Small intestine (tissue), 7 donors: ENCODE data around the gene TUBA8. TPM values are rescaled to one million over a fixed set of nuclear protein-coding genes. Genes with fewer than 3 reads are reported as not detected.
A peak's percentile ranks its signal among the peaks of the same experiment; 100 is the strongest.

ENCODE experiments used
- DNase-seq, 2 donors: peaks; one replicate each; pipeline versions ENCODE4 v3.0.0 to v3.0.0-alpha.2; 2013
- FAIRE-seq: peaks from 2 replicates; lab custom pipeline; 2012; peaks lifted over from hg19 to GRCh38; lab: Jason Lieb, UNC
- H3K27ac ChIP-seq, 3 donors: one replicate each; pipeline ENCODE4 v1.5.1; 2013; ENCODE audit warnings: low read length in 2 of 3, mild to moderate bottlenecking in 2 of 3, control low read depth in 1 of 3, inconsistent platforms in 1 of 3, low read depth in 1 of 3, moderate library complexity in 1 of 3
- H3K27me3 ChIP-seq, 3 donors: one replicate each; pipeline ENCODE4 v1.6.1; 2013; ENCODE audit warnings: low read length in 3 of 3, inconsistent platforms in 1 of 3; ENCODE audit not compliant: control insufficient read depth in 3 of 3, insufficient read depth in 3 of 3
- H3K36me3 ChIP-seq, 3 donors: one replicate each; pipeline ENCODE4 v1.6.1; 2013; ENCODE audit warnings: low read length in 3 of 3, inconsistent platforms in 1 of 3, low read depth in 1 of 3, mild to moderate bottlenecking in 1 of 3, moderate library complexity in 1 of 3; ENCODE audit not compliant: control insufficient read depth in 3 of 3, insufficient read depth in 2 of 3
- H3K4me1 ChIP-seq, 3 donors: one replicate each; pipeline ENCODE4 v1.6.1; 2013; ENCODE audit warnings: low read length in 2 of 3, inconsistent platforms in 1 of 3, low read depth in 1 of 3, mild to moderate bottlenecking in 1 of 3, moderate library complexity in 1 of 3; ENCODE audit not compliant: control insufficient read depth in 3 of 3, insufficient read depth in 2 of 3
- H3K4me3 ChIP-seq, 3 donors: one replicate each; pipeline ENCODE4 v1.5.1; 2013; ENCODE audit warnings: low read length in 3 of 3, control low read depth in 1 of 3, inconsistent platforms in 1 of 3, low read depth in 1 of 3, mild to moderate bottlenecking in 1 of 3, moderate library complexity in 1 of 3
- H3K9me3 ChIP-seq, 2 donors: one replicate each; pipeline ENCODE4 v1.6.1; 2013; ENCODE audit warnings: low read depth in 1 of 2, low read length in 1 of 2; ENCODE audit not compliant: control insufficient read depth in 2 of 2, insufficient read depth in 1 of 2
- WGBS, 3 donors: extraction: QIAGEN DNeasy Blood & Tissue Kit; methylation state at CpG; one replicate each; pipeline ENCODE4 v1.1.7; 2013; 5-methylcytosine and 5-hydroxymethylcytosine counted together
- polyA plus RNA-seq, 4 donors: library from polyadenylated mRNA; stranded (reverse) in 3 of 4; unstranded in 1 of 4; fragments of 200-250 nt in 3 of 4; fragments of 120-200 nt in 1 of 4; gene quantifications; one replicate each; pipeline versions ENCODE4 v1.2.1 to v1.2.3, GENCODE V29; 2013
- donor health status: healthy with polysubstance abuse.
- donor health status: control.
- donor health status: control.
- donor health status: Bipolar disorder and iron deficiency.
- donor health status: healthy.

TUBA8 gene
- polyA plus RNA-seq, 4 donors, result 1.6 to 5.8 (median 4.5) TPM

GRCh38 chr22:18091916-18092526, 18.6 kb upstream of the TUBA8 start:
- no peaks in the 10 kb centered on the region for H3K9me3 ChIP-seq
- H3K4me1 ChIP-seq, result peaks cover 7 to 40% (median 8%) of the 10 kb centered on the region in 3 donors
- H3K27me3 ChIP-seq, result no peaks in the 10 kb centered on the region
- WGBS, 3 donors, result 6 to 25% (median 18%) methylated on average over 20 to 22 of the region's 22 CpGs
- DNase-seq (peak; percentile 94 to 95), FAIRE-seq (no peak)
- H3K4me3 ChIP-seq, result peak overlapping the region in 1 of 3 donors; percentile 10
- H3K27ac ChIP-seq, result peak overlapping the region; percentile 85 to 97 (median 96)
- H3K36me3 ChIP-seq, result peaks cover 0 to 49% (median 3%) of the 10 kb centered on the region in 3 donors

- Histone ChIP-seq H3K36me3 (peaks cover 0 to 37% (median 3%) of the 10 kb centered on the region in 3 donors), H3K9me3 (no peaks in the 10 kb centered on the region), H3K4me3 (no peak overlapping the region), H3K27ac (no peak overlapping the region), H3K27me3 (no peaks in the 10 kb centered on the region), H3K4me1 (peaks cover 7 to 27% (median 8%) of the 10 kb centered on the region in 3 donors)
- FAIRE-seq (no peak), DNase-seq (no peak)
- WGBS, 3 donors, result 94 to 96% (median 96%) methylated on average over 6 of the region's 6 CpGs
Measured at GRCh38 chr22:18093661-18094060, 16.9 kb upstream of the TUBA8 start.

GRCh38 chr22:18095101-18095805, 15.4 kb upstream of the TUBA8 start:
- 61 to 72% (median 71%) methylated on average over 8 of the region's 8 CpGs for WGBS, 3 donors
- Histone ChIP-seq H3K27me3 (no peaks in the 10 kb centered on the region), H3K9me3 (no peaks in the 10 kb centered on the region), H3K4me1 (peaks cover 5 to 21% (median 8%) of the 10 kb centered on the region in 3 donors), H3K27ac (peak overlapping the region in 2 of 3 donors; percentile 34 to 38), H3K36me3 (peaks cover 2 to 22% (median 2%) of the 10 kb centered on the region in 3 donors), H3K4me3 (no peak overlapping the region)
- no peak for FAIRE-seq
- peak in 1 of 2 donors; percentile 74 for DNase-seq

- no peak overlapping the region for H3K4me3 ChIP-seq
- peaks cover 0 to 16% (median 4%) of the 10 kb centered on the region in 3 donors for H3K36me3 ChIP-seq
- no peak overlapping the region for H3K27ac ChIP-seq
- no peaks in the 10 kb centered on the region for H3K9me3 ChIP-seq
- H3K4me1 ChIP-seq, result peaks cover 5 to 12% (median 5%) of the 10 kb centered on the region in 3 donors
- H3K27me3 ChIP-seq, result no peaks in the 10 kb centered on the region
- DNase-seq (no peak), FAIRE-seq (no peak)
- WGBS, 3 donors, result 50 to 88% (median 78%) methylated on average over 3 of the region's 3 CpGs
Measured at GRCh38 chr22:18096823-18097222, 13.8 kb upstream of the TUBA8 start.

GRCh38 chr22:18100781-18101180, 9.8 kb upstream of the TUBA8 start:
- DNase-seq (no peak), FAIRE-seq (no peak)
- no peaks in the 10 kb centered on the region for H3K9me3 ChIP-seq
- H3K4me3 ChIP-seq, result no peak overlapping the region
- H3K27ac ChIP-seq, result no peak overlapping the region
- H3K27me3 ChIP-seq, result no peaks in the 10 kb centered on the region
- no peaks in the 10 kb centered on the region for H3K4me1 ChIP-seq
- H3K36me3 ChIP-seq, result peaks cover 0 to 18% (median 4%) of the 10 kb centered on the region in 3 donors
- WGBS, 3 donors, result 94% methylated on average over 3 of the region's 3 CpGs

GRCh38 chr22:18101536-18101935, 9.1 kb upstream of the TUBA8 start:
- H3K9me3 ChIP-seq, result peaks cover 0 to 2% of the 10 kb centered on the region in 2 donors
- no peak overlapping the region for H3K4me3 ChIP-seq
- H3K4me1 ChIP-seq, result no peaks in the 10 kb centered on the region
- 92 to 95% (median 92%) methylated on average over 4 of the region's 4 CpGs for WGBS, 3 donors
- no peak for DNase-seq
- H3K27me3 ChIP-seq, result no peaks in the 10 kb centered on the region
- FAIRE-seq, result no peak
- no peak overlapping the region for H3K27ac ChIP-seq
- peaks cover 0 to 19% (median 4%) of the 10 kb centered on the region in 3 donors for H3K36me3 ChIP-seq

GRCh38 chr22:18103527-18104269, 6.9 kb upstream of the TUBA8 start:
- WGBS, 3 donors, result 86 to 96% (median 95%) methylated on average over 14 of the region's 14 CpGs

GRCh38 chr22:18104566-18104965, 6.0 kb upstream of the TUBA8 start:
- FAIRE-seq, result no peak
- 73 to 83% (median 74%) methylated on average over 4 of the region's 4 CpGs for WGBS, 3 donors
- DNase-seq, result peak in 1 of 2 donors; percentile 63

More at GRCh38 chr22:18103527-18104269, 6.9 kb upstream of the TUBA8 start:
- DNase-seq (no peak), FAIRE-seq (no peak)
- H3K4me3 ChIP-seq, result no peak overlapping the region
- peaks cover 0 to 3% of the 10 kb centered on the region in 2 donors for H3K9me3 ChIP-seq
- H3K27ac ChIP-seq, result no peak overlapping the region
- no peaks in the 10 kb centered on the region for H3K4me1 ChIP-seq
- peaks cover 0 to 12% (median 4%) of the 10 kb centered on the region in 3 donors for H3K36me3 ChIP-seq
- no peaks in the 10 kb centered on the region for H3K27me3 ChIP-seq

More at GRCh38 chr22:18104566-18104965, 6.0 kb upstream of the TUBA8 start:
- Histone ChIP-seq H3K9me3 (peaks cover 0 to 3% of the 10 kb centered on the region in 2 donors), H3K4me3 (no peak overlapping the region), H3K27ac (no peak overlapping the region), H3K27me3 (peaks cover 0 to 2% (median 0%) of the 10 kb centered on the region in 3 donors), H3K4me1 (no peaks in the 10 kb centered on the region), H3K36me3 (peaks cover 0 to 12% (median 2%) of the 10 kb centered on the region in 3 donors)
